HG03108 (cell line): ENCODE results near the gene CERK.
A peak's percentile ranks its signal among the peaks of the same experiment; 100 is the strongest.
"Not testable (repeated sequence)": the region's sequence is repeated elsewhere in the genome, so short reads cannot be mapped to it uniquely, and the experiment has no call there.

Source experiments
- ATAC-seq: cut with Tn5 transposase; IDR thresholded peaks from one replicate; pipeline ENCODE4 v1.9.1; 2021; ENCODE audit warnings: moderate library complexity; ENCODE audit not compliant: unreplicated experiment

Gene CERK

DNA sequence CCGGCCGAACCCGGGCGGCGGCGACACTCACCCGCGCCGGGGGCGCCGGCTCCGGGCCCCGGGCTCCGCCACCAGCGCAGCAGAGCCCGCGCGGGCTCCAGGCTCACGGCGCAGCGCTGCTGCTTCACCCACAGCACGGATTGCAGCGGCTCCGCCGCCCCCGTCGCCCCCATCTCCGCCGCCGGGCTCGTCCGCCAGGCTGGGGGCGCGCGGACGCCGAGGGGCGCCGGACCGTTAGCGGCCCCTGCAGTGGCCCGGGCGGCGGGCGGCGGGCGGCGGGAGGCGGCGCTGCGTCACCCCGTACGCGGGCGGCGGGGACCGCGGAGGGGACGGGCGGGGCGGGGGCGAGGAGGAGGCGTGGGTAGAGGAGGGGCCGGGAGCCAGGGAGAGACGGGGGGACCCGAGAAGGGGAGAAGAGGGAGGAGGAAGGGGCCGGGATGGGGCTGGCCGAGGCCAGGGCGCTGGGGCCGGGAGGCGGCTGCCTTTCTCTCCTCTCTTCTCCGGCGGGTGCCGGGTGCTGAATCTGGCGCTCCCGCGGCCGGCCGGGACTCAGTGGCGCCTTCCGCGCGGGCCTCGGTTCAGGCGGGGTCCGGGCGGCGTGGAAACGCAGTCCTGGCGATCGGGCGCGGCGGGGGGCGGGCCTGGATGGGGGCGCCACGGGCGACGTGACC, at the start of gene CERK:
Gene CERK (minus strand): TSS at position 277 of the 671 bp plus-strand sequence. CDS start 104 bp downstream, at position 173.
- peak; percentile 29 for ATAC-seq

DNA sequence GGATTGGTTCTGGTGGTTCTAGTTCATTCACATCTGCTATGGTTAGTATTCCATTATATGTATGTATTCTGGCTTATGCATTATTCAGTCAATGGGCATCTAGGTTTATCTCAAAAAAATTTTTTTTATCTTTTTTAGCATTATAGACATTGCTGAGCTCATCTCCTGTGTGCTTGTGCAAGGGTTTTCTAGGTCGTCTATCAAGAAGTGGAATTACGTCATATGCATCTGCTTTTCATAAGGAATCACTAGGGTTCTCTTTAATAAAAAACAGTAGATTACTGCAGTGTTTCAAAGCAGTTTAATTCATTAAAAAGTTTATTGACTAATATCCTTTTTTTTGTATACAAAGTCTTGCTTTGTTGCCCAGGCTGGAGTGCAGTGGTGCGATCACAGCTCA, 45.7 kb upstream of the CERK start:
- no peak for ATAC-seq

- not testable (repeated sequence) for ATAC-seq
Measured at GRCh38 chr22:46782200-46782599, 44.1 kb upstream of the CERK start.

DNA sequence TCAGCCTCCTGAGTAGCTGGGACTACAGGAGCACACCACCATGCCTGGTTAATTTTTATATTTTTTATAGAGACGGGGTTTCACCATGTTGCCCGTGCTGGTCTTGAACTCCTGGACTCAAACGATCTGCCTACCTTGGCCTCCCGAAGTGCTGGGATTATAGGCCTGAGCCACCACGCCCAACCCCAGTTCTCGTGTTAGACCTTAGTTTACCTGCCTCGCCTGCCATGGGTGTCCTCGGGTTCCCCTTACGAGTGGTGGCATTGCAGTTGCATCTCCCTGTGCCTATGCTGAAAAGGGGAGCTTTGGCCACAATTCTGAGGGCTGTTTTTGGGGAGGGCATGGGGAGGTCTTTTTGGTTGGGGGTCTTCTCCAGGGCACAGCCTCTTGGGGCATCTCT, 43.2 kb upstream of the CERK start:
- no peak for ATAC-seq

GRCh38 chr22:46780453-46780852, 42.4 kb upstream of the CERK start:
- no peak for ATAC-seq

DNA sequence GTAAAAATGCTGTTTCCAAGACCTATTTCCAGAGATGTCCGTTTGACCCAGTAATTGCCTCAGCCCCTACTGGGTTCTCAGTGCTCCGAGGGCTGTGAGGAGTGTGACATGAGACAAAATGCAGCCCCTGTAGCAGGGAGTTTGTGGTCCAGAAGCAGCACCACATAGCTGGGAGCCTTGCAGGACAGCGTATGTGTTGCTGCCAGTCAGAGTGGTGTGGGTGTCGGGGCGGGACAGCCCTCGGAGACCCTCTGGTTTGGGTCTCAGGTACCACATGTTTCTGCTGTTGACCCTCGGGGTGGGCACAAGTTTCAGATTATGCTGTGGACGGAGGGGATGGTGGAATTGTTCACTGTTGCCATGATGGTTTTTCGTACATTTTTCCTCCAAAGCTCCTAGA, 41.6 kb upstream of the CERK start:
- ATAC-seq, result no peak

DNA sequence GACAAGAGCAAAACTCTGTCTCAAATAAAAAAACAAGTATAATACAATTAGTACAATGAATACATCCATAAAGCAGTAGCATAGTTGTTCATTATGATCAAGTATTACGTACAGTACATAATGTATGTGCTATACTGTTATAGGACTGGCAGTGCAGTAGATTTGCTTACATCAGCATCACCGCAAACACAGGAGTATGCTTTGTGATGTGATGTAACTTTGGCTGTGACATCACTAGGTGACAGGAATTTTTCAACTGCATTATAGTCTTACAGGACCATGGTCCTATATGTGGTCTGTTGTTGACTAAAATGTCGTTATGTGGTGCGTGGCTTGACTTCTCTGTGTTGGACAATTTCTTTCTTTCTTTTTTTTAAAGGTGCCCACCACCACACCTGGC, 41.0 kb upstream of the CERK start:
- ATAC-seq, result no peak

DNA sequence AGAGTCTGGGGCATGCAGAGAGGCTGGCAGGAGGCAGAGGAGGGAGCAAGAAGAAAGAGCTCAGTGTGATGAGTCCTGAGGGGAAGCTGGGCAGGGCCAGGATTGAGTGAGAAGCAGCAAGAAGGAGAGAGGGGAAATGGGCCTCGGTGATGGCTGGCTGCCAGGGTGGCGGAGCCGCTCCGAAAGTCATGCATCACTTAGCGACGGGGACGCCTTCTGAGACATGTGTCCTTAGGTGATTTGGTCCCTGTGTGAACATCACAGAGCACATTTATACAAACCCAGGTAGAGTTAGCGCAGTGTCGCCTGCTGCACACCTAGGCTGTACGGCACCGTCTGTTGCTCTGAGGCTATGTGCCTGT, 39.5 kb upstream of the CERK start:
- ATAC-seq, result no peak

DNA sequence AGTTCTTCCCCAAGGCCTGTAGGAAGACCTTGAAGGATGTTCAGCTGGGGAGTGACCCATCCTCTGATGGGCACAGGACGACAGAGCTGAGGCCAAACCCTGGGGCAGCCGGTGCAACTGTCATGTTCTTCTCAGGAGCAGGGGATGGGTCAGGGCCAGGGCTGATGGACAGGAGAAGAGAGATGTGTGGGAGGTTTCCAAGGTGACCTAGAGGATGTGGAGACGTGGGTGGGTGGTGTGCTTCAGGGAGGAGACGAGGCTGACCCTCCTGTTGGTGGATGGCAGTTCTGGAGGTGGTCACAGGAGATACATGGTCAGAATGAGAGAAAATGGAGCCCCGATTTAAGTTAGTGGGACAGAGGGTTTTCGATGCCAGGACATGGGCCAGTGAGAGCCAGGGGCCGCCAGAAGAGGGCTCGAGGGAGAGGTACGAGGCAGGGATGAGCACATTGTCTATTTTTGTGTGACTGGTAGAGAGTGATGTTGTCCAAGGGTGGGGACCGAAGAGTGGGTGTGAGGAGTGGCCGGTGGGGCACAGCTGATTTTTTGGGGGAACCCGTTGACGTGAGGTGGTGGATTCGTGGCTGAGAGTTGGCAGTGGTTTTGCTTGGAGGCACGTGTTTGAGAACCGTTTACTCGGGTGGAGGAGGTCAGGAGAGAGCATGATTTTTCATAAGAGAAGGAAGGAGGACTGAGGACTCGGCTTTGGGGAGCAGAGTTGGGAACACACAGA, 39.0 kb upstream of the CERK start:
- no peak for ATAC-seq

DNA sequence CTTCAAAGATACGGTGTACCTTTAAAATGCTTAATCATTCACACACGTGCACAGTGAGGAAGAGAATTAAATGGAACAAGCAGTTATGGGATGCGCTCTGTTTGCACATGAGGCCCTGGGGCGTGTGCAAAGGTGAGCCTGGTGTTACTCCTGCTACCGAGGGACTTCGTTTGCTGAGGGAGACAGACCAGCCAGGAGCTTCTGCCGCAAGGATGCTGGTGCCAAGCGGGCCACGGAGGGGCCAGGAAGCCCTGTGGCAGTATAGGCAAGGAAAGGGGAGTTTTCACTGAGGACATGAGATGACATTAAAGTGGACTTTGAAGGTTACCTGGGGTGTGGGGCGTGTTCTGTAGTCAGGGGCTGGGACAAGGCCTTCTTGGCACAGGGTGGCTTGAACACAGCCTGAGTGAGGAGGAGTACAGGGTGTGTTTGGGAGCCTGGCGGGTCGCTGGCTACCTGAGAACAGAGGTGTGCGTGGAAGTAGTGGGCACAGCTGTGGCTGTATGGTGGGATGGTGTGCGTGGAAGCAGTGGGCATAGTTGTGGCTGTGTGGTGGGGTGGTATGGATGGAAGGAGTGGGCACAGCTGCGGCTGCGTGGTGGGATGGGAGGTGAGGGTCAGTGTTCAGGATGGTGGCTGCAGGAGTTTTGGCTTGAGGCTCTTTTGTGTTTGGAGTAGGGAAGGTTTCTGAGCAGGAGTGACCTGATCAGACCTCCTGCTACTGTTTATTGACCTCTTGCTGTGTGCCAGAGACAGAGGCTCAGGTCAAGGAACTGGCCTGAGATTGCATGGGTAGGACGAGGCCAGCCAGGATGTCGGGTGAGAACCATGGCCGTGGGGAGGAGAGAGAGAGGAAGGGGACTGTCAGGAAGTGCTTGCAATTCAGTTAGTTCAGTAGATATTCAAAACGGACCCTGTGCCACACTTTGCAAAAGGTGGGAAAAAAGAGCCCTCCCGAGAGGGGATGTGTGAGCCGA, 38.1 kb upstream of the CERK start:
- ATAC-seq, result no peak

GRCh38 chr22:46774980-46775849, 37.2 kb upstream of the CERK start:
- ATAC-seq, result no peak

GRCh38 chr22:46774253-46774979, 36.4 kb upstream of the CERK start:
- ATAC-seq, result peak; percentile 21

DNA sequence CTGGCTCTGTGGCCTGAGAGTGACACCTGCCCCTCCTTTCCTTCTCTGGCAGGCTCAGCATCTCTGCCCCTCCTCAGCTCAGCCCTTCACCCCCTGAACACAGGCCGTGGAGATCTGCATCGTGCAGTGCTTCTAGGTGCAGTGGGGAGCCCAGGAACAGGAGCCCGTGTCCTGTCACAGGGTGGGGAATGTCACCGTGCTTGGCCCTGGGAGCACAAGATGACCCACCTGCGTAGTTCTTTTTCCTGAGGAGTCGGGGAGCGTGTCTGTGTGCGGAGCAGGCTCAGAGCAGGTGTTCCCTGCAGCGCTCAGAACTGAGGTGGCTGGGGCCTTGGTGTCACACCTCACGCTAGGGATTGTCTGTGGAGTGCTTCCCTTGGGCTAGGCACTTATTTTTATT, 35.0 kb upstream of the CERK start:
- ATAC-seq, result no peak

- ATAC-seq, result no peak
Measured at GRCh38 chr22:46770726-46771125, 32.7 kb upstream of the CERK start.

DNA sequence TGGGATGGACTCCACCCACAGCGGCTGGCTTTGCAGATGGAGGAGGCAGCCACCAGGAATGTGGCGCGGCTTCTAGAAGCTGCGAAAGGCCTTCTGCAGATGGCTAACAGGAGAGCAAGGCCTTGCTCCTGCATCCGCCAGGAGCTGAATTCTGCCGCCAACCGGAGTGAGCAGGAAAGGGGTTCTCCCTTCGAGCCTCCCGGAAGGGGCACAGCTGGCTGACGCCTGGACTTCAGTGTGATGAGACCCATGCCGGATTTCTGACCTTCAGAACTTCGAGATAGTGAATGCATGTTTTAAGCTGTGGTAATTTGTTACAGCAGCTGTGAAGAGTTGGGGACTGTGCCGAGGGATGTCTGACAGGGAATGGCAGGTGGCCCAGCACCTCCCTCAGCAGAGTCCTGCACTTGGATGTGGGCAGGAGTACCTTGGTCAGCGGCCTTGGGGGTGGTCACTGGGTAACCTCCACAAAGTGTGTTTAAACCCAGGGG, 32.1 kb upstream of the CERK start:
- no peak for ATAC-seq

DNA sequence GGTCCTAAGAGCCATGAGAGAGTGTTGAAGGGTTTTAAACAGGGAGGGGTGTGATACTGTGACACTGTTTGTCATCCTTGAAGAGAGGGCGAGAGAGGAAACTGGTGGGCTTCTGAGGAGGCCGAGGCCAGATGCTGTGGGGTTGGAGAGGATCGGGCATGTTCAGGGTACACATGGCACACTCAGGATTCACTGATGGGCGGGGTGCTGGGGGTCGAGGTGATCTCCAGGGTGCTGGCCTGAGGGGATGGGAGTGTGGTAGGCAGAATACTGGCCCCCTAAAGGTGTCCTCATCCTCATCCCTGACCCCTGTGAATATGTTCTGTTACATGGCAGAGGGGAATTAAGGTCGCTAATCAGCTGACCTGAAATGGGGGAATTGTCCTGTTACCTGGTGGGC, 31.7 kb upstream of the CERK start:
- no peak for ATAC-seq

GRCh38 chr22:46769191-46769675, 31.2 kb upstream of the CERK start:
- peak; percentile 26 for ATAC-seq

DNA sequence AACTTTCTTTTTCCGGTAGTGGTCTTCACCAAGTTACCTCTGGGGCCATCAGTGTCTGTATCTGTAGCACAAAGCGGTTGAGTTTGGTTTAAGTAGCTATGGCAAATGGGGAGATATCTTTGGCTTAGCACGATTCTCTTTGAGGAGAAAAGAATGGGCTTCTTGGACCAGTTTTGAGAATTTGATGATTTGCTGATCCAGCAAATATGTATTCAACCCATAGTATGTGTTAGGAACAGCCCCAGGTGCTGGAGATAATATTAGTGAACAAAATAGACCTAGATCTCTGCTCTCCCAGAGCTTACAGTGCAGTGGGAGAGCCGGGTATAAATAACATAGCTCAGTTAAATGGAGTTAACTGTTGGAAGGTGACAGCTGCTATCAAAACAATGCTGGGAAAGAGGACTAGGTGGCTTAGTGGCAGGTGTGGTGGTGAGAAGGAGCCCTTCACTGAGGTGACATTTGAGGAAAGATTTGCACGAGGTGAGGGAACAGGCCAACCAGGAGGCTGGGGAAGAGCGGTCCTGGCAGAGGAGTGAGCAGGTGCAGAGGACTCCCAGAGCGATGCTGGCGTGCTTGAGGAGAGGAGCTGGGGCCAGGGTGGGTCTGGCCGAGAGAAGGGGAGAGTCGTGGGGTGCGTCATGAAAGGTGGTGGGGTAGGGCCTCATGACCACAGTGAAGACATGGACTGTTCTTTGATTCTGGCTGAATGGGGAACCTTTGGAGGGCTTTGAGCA, 29.4 kb upstream of the CERK start:
- ATAC-seq, result no peak

DNA sequence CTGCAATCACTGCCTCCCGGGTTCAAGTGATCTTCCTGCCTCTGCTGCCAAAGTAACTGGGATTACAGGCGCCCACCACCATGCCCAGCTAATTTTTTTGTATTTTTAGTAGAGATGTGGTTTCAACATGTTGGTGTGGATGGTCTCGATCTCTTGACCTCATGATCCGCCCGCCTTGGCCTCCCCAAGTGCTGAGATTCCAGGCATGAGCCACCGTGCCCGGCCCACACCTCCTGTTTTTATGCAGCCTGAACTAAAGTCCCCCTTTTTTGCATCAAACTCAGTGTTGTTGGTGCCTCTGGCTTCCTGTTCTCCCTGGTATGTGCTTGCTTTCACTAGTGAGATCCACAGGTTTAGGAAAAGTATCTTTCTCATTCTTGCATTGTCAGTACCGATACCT, 28.6 kb upstream of the CERK start:
- ATAC-seq, result no peak
